UCSD-AML1 (cell line): ENCODE results near the gene HOXA5.

Experiments used
- DNase-seq: peaks from one replicate; lab custom pipeline; 2025; ENCODE audit not compliant: unreplicated experiment; lab: John Stamatoyannopoulos, UW

The HOXA5 gene

DNA sequence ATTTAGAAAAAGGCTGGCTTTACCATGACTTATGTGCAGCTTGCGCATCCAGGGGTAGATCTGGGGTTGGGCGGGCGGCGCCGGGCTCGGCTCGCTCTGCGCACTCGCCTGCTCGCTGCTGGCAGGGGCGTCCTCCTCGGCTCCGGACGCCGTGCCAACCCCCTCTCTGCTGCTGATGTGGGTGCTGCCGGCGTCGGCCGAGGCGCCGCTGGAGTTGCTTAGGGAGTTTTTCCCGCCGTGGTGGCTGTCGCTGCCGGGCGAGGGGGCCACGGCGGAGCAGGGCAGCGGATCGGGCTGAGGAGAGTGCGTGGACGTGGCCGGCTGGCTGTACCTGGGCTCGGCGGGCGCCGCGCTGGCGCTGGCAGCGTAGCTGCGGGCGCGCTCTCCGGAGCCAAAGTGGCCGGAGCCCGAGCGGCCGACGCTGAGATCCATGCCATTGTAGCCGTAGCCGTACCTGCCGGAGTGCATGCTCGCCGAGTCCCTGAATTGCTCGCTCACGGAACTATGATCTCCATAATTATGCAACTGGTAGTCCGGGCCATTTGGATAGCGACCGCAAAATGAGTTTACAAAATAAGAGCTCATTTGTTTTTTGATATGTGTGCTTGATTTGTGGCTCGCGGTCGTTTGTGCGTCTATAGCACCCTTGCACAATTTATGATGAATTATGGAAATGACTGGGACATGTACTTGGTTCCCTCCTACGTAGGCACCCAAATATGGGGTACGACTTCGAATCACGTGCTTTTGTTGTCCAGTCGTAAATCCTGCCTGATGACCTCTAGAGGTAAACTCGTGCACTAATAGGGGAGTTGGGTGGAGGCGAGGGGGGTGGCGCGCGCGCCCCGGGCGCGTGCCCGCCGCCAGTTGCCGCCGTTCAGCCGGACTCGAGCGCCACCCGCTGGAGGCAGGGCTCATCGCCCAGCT is at the start of gene HOXA5:
TSS of gene HOXA5 (minus strand) at position 659 of the 927 bp plus-strand sequence. CDS start at position 585, 74 bp downstream.
- DNase-seq, result no peak

DNA sequence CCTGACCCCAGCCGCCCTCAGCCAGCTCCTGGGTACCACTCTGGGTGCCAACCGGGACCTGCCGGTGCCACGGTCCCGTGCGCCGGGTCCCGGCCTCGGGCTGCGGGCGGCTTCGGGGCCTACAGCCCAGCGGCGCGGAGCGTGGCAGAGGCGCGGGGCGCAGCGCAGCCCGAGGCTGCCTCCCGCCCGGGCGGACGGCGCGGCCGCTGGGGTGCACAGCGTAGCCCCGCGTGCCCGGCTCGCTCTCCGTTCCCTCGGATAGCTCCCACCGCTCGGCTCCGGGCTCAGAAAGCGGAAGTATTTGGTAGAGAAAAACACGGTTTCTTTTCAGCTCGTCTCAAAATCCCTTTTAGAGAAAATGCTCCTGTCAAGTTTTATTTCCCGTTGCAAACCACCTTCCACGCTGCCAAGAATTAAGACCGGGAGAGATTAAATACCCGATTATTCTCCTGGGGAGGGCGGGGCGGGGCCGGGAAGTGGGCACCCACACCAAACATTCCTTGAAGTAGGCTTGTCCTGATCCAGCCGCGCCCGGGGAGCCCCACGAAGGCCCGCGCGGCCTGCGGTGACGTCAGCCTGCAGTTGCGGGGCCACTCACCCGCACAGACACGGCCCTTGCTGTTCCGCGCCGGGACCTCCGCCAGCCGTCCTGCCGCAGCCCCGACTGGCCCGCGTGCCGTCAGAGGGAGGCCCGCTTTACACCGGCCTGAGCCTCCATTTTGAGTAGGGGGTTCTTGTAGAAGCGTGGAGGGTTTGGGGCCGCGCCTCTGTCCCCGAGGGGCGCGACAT is 49.3 kb upstream of the HOXA5 start:
- peak; percentile 20 for DNase-seq

DNA sequence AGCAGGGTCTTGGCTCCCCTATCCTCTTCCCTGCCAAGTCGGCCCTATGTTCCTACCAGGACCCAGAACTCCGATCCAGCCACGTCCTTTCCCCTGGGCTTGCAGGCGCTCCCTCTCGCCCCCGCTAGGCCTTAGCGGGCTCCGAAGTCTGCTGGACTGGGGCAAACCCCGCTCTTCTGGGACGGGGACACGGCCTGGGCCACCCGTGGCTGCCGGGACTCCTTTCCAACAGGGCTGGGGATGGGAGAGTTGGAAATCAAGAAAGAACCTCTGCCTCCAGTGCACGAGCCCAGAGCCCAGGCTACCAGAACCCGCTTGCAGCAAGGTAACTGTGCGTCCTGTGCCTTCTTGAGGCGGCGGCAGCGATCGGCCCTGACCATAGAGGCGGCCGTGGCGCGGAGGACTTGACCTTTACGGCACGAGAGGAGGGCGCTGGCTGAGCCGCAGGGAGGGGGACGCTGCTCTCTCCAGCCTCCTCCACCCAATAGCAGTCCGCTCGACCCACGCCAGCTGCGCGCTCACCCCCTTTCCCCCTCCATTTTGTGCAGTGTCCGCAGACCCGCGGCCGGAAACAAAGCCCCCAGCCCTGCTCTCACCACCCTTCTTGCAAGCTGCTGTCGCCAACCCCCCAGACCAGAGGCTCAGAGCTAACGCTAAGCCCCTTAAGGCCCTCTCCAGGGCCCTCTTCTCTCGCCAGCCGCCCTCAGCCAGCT is 48.5 kb upstream of the HOXA5 start:
- DNase-seq, result no peak

DNA sequence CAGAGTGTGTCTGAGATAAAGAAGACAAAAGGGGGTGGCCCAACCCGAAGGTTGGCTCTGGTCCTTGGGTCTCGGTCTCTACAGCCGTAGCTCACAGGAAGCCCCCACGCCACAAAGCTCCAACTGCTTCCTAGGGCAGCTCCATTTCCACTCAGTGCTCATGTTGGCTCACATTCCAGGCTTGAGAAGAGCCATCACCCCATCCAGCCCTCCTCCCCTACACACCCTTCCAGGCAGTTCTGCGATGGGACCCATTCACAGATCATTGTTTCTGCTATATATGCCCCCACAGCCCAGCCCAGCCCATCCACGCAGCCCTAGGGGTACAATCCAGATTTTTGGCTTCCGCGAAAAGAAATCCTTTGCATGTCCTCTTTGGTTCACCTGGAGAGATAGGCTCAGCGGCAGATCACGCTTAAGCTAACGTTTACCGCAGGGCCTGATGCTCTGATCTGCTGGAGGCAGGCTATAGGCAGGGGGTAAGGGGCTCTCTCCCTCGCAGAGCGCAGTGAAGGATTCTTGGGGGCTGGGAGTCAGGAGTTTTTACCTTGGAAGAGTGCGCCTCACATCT is 47.8 kb upstream of the HOXA5 start:
- no peak for DNase-seq

DNA sequence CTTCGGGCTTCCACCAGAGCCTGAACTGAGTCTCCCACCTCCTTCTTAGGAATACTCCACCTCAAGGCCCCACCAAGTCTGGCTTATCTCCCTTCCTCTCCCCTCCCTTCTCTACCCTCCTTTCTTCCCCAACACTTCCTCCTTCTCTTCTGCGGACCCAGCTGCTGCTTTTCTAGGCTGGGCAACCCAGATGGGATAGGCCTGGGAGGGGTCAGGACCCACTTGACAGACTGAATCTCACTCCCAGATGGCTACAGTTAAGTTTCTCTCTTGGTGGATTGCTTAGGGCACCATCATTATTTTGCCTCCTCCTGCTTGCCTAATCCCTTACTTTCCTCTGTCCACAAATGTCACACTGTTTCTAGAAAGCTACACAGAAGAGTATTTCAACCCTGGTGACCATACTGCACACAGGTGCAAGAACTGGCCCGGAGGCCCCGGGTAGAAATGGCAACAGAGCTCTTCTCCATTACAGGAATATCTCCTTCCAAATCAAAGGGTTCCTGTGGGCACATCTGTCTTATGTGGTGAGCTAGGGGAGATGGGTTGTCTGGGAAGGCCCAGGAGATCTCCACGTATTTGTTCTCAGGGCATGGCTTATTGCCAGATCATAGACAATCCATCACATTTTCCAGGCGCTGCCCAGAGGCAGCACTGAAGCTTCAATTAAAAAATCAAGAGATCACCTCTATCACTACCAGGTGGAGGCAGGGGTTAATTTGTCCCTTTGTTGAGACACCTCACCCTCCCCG is 46.7 kb upstream of the HOXA5 start:
- DNase-seq, result no peak

DNA sequence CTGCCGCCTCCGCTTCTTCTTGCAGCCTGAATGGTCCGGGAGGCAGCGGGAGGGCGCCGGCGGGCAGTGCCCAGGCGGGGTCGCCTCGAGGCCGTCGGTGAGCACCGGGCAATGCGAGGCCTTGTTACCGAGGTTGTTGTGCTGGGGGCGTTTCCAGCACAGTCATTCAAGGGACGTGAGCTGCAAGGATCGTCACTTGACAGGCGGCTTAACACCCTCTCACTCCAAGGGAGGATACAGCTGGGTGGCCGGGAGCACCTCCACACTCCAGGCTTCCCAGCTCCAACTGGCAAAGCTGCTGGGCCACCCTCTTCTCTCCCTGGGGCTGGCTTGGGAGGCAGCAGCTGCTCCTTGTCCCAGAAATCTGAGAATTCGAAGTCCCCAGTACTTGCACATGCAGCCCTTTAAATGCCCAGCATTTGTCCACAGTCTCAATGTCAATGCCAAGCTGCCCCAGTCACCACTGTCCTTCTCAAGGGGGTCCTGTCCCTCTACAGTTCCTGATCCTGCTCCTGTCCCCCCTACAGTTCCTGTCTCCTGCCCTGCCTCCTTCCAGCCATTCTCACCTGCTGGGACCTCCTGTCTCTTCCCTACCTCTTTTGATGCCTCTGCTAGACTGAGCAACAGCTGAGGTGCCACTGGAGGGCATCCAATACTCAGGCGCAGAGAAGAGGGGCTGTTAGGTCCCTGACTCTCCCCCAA is 46.0 kb upstream of the HOXA5 start:
- DNase-seq, result no peak

DNA sequence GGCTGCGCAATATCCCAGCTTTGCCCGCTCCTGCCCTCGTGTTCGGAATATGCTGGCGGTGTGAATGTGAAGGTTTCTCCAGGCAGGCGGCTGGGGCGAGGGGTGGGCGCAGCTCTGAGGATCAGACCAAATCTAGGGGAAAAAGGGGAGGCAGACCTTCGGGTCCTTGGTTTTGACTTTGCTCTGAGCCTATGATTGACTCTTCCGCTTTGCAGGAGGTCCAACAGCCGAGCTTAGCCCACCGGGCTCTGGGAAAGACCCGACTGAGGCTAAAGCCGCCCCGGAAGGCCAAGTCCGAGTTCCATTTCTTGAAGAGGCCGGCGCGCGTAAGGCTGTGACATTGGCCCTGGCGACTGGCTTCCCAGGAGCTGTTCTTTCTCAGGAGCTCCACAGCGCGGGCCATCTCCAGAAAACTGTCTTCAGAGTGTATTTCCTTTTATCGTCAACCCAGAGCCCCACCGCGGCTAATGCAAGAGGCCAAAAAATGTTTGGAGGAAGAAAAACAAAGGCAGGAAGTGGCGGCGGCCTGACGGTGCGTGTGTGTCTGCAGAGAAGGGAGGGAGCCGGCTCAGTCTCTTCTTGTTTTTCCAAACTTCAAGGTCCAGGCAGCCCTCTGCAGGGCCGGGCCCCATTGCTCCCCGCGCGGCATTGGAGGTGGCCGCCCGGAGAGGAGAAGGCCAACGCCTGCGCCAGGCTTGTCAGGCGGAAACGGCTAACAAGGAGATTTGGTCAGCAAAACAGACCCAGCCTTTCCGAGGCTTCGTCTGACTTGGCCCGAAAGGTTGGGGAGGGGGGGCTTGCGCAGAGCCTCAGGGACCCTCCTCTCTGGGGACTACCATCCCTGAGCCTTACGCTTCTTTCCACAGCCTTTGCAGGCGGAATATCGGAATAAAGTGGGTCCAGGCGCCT is 45.2 kb upstream of the HOXA5 start:
- DNase-seq, result peak; percentile 54

DNA sequence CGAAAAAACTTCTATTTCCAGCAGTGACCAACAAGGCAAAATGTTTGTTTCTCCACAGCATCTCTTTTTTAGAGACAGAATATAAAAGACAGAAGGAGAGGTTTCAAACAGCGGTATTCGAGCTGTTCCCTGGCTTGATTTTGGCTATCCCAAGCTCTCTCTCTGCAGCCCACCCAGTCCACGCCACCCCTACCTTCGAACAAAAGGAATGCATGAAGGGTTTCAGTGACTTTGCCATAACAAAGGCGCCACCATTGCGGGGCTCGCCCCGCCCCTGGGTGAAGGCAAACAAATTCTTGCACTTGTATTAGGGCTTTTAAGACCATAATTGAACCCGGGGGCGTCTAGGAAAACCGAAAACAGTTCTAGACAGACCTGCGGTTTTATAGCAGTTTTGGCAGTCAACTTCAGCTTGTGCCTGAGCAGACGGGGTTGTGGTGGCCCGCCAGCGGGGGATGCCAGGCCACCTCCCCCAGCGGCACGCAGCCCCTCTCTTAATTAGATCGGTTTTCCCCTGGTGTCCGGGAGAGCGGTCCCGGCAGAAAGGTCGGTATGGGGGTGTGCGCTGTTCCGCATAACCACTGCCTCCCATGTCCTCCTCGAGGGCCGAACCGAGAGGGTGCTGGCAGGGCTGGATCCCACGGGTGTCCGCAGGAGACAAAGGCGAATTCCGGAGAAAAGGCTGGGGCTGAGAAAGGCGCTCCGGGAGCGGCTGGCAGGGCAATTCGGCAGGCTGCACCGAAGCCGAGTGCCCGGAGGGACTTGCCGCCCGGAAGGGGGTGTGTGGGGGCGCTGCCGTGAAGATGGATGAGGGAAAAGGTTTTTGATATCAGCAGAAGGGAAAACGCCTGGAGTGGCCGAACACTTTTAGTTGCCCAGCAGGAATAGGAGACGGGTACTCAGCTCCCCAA is 44.2 kb upstream of the HOXA5 start:
- DNase-seq, result peak; percentile 26

DNA sequence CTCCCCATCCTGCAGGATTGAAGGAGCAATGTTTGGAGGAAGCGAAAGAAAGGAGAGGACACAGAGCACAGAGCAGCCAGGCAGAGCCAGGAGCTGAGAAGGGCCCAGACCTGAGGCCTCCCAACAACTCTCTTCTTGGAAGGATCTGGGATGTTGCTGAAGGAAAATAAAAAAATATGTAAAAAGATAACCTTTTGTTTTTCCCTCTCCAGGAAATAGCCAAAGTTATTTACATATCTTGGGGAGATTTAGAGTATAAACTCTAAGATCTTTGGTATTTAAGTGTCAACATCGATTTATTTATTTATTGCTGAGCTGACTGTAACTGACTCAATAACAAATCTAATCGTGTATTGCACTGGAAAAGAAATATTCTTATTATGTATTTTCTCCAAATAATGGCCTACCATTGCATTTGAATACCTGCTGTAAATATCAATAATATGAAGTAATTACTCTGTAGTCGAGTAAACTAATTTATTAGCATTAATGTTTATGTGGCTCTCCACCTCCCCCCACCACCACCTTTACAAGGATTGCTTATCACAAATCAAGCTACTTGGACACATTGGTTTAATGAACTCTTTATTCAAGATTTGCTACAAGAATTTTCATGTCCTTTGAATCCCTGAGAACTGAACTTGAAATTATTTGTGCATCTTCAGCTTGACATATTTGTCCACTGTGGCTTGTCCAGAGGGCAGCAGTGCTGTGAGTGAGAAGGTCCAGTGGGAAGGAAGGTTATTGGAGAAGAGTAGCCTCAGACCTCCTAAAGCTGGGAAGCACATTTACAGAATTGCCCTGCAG is 43.4 kb upstream of the HOXA5 start:
- no peak for DNase-seq

DNA sequence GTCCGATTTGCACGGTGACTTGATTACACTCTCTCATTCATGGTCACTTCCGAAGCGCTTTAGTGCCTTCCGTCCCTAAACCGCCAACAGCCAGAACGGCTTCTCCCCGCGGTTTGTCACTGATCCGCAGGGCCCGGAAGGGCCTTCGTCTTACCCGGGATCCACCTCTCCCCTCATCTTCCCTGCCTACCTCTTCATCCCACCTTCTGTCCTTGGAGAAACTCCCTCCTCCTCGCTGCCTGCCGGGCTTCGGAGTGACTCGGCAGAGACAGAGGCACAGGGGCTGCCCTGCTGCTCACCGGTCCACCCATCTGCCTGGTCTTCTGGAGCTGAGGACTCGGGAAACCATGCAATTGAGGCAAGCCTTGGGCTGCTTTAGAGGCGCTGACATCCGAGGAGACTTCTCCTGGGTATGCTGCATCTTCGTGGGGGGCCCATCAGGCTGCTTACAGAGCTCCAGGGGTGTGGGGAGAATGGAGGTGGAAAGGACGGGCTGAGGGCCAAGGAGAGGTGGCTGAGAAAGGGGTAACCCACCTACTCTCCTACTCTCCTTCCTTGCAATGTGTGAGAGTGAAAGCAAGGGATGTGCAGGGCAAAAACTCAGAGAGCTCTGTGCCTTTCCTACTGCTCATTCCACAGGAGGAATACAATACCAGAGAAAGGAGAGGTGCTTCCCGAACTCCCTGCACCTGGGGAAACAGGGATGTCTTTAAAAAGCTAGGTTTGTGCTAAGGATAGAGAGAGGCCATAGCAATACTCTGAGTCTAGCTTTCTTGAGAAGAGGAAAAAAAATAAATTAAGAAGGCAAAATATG is 42.6 kb upstream of the HOXA5 start:
- DNase-seq, result peak; percentile 37

DNA sequence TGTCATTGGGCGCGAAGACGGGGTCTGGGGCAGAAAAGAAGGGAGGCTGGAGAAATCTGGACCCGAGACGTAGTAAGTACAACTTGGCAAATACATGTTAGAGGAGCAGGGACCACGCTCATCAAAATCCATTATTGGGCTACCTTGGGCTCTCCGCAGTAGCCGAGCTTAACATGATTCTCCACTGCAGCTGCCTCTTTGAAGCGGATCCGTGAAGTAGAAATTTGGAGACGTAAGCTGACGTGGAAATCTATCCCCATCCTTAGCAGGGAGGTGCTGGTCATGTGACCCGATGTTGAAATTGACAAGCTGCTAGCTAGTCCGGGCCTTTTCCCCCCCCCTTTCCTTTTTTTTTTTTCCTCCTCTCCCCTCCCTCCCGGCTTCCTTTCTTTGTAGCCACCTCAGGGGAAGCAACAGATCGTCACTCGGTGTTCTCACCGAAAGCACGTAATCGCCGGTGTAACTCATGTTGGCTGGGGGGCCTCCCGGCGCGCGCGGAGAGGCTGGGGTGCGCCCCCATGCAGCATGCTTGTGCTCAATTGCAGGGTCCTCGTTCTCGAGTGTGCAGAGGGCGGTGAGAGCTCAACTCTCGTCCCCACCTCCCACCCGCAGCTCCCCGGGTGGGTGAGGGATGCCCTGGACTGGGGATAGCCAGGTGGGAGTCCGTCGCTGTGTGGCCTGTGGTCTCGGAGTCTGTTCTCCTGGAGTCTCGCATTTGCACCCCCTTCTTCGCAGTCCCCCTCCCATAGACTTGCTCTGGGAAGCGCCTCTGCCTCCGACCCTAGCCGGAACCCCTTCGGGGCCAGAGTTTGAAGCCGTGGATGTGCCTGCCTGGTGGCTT is 41.8 kb upstream of the HOXA5 start, which contains the start of gene HOXA11:
TSS of gene HOXA11 (minus strand) at position 220 of the 841 bp plus-strand sequence. CDS start at position 132, 88 bp downstream.
- peak; percentile 37 for DNase-seq

DNA sequence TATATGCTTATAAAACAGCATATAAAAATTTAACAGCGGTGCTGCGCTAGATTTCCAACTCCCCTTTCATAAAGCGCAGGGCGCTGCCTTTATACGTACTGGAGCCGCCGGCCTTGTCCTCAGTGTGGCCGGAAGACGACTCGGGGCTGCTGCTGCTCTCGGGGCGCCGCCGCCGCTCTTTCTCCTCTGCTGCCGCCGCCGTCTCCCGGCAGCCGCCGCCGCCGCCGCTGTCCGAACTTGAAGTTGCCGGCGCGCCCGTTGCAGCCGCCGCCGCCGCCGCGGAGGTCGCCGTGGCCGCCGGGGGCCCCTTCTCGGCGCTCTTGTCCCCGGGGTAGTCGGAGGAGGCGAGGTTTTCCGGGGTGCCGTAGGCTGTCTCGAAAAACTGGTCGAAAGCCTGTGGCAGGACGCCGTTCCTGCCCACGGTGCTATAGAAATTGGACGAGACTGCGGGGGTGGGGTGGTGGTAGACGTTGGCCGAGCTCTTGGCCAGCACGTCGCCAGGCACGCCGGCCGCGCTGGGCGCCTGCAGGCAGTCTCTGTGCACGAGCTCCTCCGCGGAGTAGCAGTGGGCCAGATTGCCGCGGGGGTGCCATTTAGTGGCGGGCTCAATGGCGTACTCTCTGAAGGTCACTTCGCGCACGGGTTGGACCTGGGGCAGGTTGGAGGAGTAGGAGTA is 41.0 kb upstream of the HOXA5 start:
- peak; percentile 24 for DNase-seq

DNA sequence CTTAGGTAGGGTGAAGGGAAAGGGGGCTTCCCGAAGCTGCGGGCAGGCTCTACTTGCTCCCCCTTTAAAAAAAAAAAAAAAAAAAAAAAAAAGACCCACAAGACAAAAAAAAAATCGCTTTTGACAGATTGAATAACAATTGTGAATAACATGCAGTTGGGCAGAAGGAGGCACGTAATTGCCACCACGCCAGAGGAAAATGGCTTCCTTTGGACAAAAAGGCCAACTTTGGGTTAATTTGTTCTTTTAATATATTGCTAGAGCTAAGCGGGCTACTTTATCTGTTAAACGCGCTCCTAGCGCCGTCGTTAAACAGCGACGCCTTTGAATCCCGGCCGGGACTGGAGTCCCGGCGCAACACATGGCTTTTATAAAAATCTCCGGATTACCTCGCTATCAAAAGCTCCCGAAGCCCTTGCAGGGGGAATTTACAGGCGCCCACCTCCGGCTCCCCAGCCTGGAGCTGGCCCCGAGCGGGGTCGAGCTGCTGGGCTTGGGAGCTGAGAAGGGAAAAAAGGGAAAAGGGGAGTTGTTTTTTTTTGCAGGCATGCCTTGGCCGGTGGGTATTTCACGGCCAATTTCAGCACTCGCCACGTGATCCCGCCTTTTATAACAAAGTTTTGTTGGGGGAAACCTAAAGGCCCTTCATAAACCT is 40.3 kb upstream of the HOXA5 start:
- DNase-seq, result no peak
